ENCODE data around the gene TYK2. TPM values are rescaled to one million over a fixed set of nuclear protein-coding genes. Genes with fewer than 3 reads are reported as not detected.

The TYK2 gene
- total RNA-seq, 1 experiment from 2014 or later: 118 TPM

DNA sequence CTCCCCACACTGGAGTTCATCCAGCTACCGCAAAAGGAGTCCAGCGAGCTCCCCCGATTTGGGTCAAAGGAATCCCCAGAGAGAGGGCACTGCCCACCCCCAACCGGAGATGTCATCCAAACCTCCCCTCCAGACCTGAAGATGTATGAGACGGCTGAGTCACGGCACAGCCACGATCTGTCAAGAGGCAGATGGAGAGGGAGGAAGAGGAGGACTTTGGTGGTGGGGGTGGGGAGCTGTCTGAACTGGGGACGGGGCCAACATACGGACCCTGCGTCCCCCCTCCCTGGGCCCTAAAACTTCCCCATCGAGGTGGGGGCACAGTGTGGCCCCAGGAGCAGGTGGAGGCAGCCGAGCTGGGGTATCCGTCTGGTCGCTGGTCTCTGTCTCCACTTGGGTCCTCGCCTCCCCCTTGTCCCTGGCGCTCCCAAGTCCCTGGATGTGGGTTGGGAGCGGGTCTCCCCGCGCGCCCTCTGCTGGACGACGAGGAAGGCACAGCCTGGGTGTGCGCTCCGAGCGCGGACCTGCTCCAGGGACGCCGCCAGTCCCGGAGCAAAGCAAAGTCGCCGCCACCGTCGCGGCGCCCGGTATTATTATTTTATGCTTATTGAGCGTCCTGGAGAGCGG lies 43.8 kb upstream of the TYK2 start:
- Histone ChIP-seq H3K27me3 (replicated peaks; ENCODE audit: insufficient read depth, low read depth, low read length, poor library complexity) (no peaks in the 10 kb centered on the region), H3K9me3 (ENCODE audit: low read depth, low read length, poor library complexity, severe bottlenecking) (no peaks in the 10 kb centered on the region), H3K36me3 (ENCODE audit: insufficient read depth, low read length, poor library complexity, severe bottlenecking) (no peaks in the 10 kb centered on the region), H3K4me1 (ENCODE audit: insufficient read depth, low read length, poor library complexity, severe bottlenecking) (peaks cover 26% of the 10 kb centered on the region), H3K4me3 (ENCODE audit: low read depth, low read length, poor library complexity, severe bottlenecking) (peak overlapping the region; percentile 46), H3K27ac (ENCODE audit: low read depth, low read length, poor library complexity, severe bottlenecking) (no peak overlapping the region)
- ChIA-PET POLR2A (ENCODE audit: low non-redundant PET) (no interaction called here), CTCF (interaction anchor here (0.5 to 1.3 kb wide), 4 partner anchors 18 to 164 kb away, joined by 3 to 23 read pairs (median 10); no protein-coding TSS in a partner anchor)
- DNase-seq (ENCODE audit: low spot score): peak; percentile 93
- intact Hi-C loops (cut with micrococcal nuclease; ENCODE audit: unreplicated experiment): no loop called here
- no TSS peak for BruUV-seq (replicated peaks)
- TF ChIP-seq, protein P1, sequence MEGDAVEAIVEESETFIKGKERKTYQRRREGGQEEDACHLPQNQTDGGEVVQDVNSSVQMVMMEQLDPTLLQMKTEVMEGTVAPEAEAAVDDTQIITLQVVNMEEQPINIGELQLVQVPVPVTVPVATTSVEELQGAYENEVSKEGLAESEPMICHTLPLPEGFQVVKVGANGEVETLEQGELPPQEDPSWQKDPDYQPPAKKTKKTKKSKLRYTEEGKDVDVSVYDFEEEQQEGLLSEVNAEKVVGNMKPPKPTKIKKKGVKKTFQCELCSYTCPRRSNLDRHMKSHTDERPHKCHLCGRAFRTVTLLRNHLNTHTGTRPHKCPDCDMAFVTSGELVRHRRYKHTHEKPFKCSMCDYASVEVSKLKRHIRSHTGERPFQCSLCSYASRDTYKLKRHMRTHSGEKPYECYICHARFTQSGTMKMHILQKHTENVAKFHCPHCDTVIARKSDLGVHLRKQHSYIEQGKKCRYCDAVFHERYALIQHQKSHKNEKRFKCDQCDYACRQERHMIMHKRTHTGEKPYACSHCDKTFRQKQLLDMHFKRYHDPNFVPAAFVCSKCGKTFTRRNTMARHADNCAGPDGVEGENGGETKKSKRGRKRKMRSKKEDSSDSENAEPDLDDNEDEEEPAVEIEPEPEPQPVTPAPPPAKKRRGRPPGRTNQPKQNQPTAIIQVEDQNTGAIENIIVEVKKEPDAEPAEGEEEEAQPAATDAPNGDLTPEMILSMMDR (conservative IDR thresholded peaks at IDR 0.05; ENCODE audit: low read depth, low read length): peak; percentile 95
- no peak for TF ChIP-seq EZH2 (IDR thresholded peaks at IDR 0.05; ENCODE audit: borderline replicate concordance, low read depth, low read length, poor library complexity, severe bottlenecking)

DNA sequence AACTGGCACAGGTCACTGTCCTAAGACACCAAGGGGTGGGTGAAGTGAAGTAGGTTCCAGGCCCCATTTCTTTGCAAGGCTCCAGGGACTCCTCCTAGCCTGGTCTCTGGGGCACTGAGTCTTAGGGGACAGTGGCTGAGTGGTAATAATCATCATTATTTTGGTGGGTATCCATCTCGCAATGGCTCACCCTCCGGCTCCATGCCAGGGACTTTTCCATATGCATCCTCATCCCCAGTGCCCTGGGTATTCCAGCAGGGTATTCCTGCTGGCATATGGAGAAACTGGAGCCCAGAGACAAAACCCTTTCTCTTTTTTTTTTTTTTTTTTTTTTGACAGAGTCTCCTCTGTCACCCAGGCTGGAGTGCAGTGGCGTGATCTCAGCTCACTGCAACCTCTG lies 42.5 kb upstream of the TYK2 start:
- H3K36me3 ChIP-seq (ENCODE audit: insufficient read depth, low read length, poor library complexity, severe bottlenecking): no peaks in the 10 kb centered on the region
- no peak for DNase-seq (ENCODE audit: low spot score)
- ChIA-PET CTCF (interaction anchor here (0.8 kb wide), 1 partner anchor 41 kb away, joined by 11 read pairs; no protein-coding TSS in a partner anchor), POLR2A (ENCODE audit: low non-redundant PET) (no interaction called here)
- no peaks in the 10 kb centered on the region for H3K27me3 ChIP-seq (replicated peaks; ENCODE audit: insufficient read depth, low read depth, low read length, poor library complexity)
- no peaks in the 10 kb centered on the region for H3K9me3 ChIP-seq (ENCODE audit: low read depth, low read length, poor library complexity, severe bottlenecking)
- BruUV-seq (replicated peaks): no TSS peak
- H3K4me1 ChIP-seq (ENCODE audit: insufficient read depth, low read length, poor library complexity, severe bottlenecking): peaks cover 37% of the 10 kb centered on the region
- H3K4me3 ChIP-seq (ENCODE audit: low read depth, low read length, poor library complexity, severe bottlenecking): no peak overlapping the region
- intact Hi-C loops (cut with micrococcal nuclease; ENCODE audit: unreplicated experiment): no loop called here
- TF ChIP-seq, protein P1 (conservative IDR thresholded peaks at IDR 0.05; ENCODE audit: low read depth, low read length): no peak
- no peak for TF ChIP-seq EZH2 (IDR thresholded peaks at IDR 0.05; ENCODE audit: borderline replicate concordance, low read depth, low read length, poor library complexity, severe bottlenecking)
- no peak overlapping the region for H3K27ac ChIP-seq (ENCODE audit: low read depth, low read length, poor library complexity, severe bottlenecking)

DNA sequence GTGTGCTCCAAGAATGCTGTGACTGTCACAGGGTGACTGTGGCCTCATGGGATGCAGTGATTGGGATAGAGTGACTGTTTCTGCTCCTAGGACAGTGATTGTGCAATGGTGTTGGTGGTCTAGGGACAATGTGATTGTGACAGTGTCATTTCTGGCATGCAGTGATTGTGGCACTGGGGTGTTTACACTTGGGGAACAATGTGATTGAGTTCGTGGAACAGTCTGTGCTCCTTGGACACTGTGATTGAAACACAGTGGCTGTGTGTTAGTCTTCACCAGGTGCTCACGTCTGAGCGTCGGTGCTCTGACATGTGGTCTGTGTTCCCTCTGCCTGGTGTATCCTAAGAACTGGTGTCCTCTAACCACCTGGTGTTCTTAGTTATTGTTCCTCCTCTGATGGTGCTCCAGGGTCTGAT lies 41.7 kb upstream of the TYK2 start:
- Histone ChIP-seq H3K27me3 (replicated peaks; ENCODE audit: insufficient read depth, low read depth, low read length, poor library complexity) (no peaks in the 10 kb centered on the region), H3K9me3 (ENCODE audit: low read depth, low read length, poor library complexity, severe bottlenecking) (no peaks in the 10 kb centered on the region), H3K4me3 (ENCODE audit: low read depth, low read length, poor library complexity, severe bottlenecking) (peak overlapping the region; percentile 83), H3K27ac (ENCODE audit: low read depth, low read length, poor library complexity, severe bottlenecking) (peak overlapping the region; percentile 89), H3K4me1 (ENCODE audit: insufficient read depth, low read length, poor library complexity, severe bottlenecking) (peaks cover 40% of the 10 kb centered on the region), H3K36me3 (ENCODE audit: insufficient read depth, low read length, poor library complexity, severe bottlenecking) (no peaks in the 10 kb centered on the region)
- TF ChIP-seq, protein P1 (conservative IDR thresholded peaks at IDR 0.05; ENCODE audit: low read depth, low read length): no peak
- no peak for TF ChIP-seq EZH2 (IDR thresholded peaks at IDR 0.05; ENCODE audit: borderline replicate concordance, low read depth, low read length, poor library complexity, severe bottlenecking)
- CTCF ChIA-PET: interaction anchor here (0.6 to 0.7 kb wide), 2 partner anchors 20 to 380 kb away, joined by 3 to 10 read pairs; no protein-coding TSS in a partner anchor
- intact Hi-C loops (cut with micrococcal nuclease; ENCODE audit: unreplicated experiment): no loop called here
- POLR2A ChIA-PET (ENCODE audit: low non-redundant PET): no interaction called here
- BruUV-seq (replicated peaks): no TSS peak
- DNase-seq (ENCODE audit: low spot score): peak; percentile 53
